Germinal center (tissue), 1 donor: ENCODE results near the gene LAMP1.
"Not testable (repeated sequence)": the region's sequence is repeated elsewhere in the genome, so short reads cannot be mapped to it uniquely, and the experiment has no call there.

Source experiments
- DNase-seq: peaks from one replicate; pipeline ENCODE4 v3.0.0; 2012; ENCODE audit warnings: mixed read lengths, low spot score

The LAMP1 gene

DNA sequence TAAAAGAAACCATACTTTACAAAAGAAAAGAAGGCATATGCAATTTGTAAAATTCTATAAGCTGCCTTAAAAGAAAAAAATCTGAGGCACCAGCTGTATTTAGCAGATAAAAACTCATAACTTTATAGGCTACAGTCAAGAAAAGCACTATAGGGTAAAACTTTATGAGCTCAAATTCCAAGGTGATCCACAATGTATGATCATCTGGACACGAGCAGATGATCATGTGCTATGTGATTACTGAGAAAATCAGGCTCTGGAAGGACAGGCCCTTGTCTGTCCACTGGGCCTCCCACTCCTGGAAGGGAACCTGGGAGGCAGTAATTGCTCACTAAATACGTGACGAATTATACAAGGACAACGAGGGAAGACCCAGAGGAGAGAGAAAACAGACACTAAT, 59.6 kb downstream of the LAMP1 start:
- DNase-seq, result no peak

DNA sequence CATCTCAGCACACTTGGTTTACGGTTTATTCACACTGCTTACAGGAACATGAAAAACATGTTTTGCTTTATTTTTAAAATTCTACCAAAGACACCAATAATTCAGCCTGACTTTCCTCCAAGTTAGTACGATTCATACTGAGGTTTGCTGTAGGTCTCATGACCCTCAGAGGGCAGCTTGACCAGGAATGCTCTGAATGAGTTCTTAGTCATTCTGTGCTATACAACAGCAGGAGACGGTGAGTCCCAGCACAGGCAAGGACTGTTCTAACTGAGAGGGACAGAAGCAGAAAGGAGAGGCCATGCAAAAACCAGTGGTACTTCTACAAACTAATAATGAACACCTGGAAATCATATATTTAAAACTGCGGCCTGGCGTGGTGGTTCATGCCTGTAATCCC, 60.5 kb downstream of the LAMP1 start:
- DNase-seq, result no peak

GRCh38 chr13:113358653-113359190, 61.7 kb downstream of the LAMP1 start:
- no peak for DNase-seq

GRCh38 chr13:113359571-113359970, 62.5 kb downstream of the LAMP1 start:
- DNase-seq, result no peak

GRCh38 chr13:113360446-113360845, 63.4 kb downstream of the LAMP1 start:
- no peak for DNase-seq

GRCh38 chr13:113361406-113361805, 64.4 kb downstream of the LAMP1 start:
- no peak for DNase-seq

DNA sequence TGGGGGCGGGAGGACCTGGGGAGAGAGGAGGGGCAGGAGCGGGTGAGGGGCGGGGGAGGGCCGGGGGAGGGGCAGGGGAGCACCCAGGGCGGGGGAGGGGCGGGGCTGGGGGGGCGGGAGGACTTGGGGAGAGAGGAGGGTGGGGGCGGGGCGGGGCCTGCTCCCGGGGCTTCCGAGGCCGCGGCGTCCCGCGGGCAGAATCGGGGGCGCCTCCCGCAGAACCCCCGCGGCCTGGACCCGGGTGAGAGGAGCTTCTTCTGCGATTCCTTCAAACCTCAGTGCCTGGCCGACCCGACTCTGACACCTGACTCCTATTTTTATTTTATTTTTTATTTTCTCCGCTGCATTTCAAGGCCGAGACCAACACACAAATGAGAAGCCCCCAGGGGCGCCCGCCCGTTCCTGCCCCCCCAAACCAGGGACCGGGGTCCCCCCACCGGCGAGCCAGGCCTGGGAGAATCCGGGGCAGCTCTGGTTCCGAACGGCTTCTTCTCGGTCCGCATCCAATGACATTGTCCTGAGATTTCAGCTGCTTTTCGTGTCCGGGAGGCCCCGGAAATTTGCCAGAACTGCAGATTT, 67.4 kb downstream of the LAMP1 start:
- DNase-seq, result peak; percentile 57

- DNase-seq, result no peak
Measured at GRCh38 chr13:113364901-113365582, 68.0 kb downstream of the LAMP1 start.

DNA sequence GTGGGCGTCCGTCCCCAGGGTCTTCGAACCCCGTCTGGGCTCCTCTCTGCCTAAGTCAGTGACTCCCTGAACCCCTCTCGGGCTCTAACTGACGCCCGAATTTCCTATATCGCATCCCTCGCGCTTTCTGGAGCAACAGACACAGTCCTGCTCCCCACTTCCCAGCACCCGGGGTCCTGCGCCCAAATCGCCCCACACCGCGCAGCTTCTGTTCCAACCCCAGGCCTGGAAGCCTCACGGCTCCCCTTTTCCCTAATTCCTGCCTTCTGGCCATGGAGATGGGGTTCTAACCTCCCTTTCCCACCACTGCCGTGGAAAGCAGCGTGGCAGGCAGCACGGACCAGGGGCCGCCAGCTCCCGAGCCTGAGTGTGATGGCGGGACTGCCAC, 68.5 kb downstream of the LAMP1 start:
- DNase-seq, result no peak

GRCh38 chr13:113365971-113366588, 69.0 kb downstream of the LAMP1 start:
- DNase-seq, result no peak

GRCh38 chr13:113367020-113367560, 70.1 kb downstream of the LAMP1 start:
- DNase-seq, result no peak

DNA sequence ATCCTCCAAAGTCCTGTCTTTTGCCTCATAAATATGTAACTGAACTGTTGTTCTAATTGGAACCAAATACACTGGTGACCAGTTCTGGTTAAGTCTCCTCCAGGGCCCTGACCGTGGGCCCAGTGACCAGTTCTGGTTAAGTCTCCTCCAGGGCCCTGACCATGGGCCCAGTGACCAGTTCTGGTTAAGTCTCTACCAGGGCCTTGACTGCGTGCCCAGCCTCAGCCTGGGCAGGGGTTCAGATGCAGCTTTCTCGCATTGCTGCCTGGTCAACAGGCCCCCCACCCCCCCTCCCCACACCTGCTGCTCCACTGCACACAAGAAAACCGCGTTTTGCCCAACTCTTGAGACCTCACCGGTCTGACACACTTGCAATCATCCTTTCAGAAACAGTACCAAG, 70.7 kb downstream of the LAMP1 start:
- no peak for DNase-seq

DNA sequence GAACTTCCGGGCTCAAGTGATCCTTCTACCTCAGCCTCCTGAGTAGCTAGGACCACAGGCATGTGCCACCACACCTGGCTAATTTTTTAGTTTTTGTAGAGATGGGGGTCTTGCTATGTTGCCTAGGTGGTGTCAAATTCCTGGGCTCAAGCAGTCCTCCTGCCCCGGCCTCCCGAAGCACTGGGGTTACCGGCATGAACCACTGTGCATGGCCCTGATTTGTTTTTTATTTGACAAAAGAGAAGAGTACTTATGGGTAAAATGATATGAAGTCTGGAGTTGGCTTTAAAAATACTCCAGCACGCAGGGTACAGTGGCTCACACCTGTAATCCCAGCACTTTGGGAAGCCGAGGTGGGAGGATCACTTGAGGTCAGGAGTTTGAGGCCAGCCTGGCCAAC, 71.3 kb downstream of the LAMP1 start:
- not testable (repeated sequence) for DNase-seq

DNA sequence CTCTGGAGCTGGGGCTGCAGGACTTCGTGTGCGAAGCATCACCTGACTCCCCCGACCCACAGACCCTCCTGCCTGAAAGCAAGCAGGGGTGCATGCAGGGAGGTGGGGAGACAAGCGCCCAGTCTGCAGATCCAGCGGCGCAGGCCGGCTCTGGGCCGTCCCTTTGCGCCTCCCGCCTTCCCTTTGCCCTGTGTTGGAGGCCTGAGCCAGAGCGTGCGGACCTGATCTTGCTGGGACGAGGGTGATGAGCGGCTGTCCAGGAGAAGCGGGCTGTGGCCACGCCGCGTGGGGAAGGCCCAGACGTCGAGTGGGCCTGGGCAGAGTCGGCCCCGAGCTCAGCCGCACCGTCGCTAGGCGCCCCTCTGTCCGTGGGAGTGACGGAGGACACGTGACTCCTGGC, 72.2 kb downstream of the LAMP1 start:
- no peak for DNase-seq

GRCh38 chr13:113369881-113370280, 72.8 kb downstream of the LAMP1 start:
- DNase-seq, result no peak

GRCh38 chr13:113371061-113371460, 74.0 kb downstream of the LAMP1 start:
- no peak for DNase-seq

GRCh38 chr13:113371701-113372100, 74.7 kb downstream of the LAMP1 start:
- not testable (repeated sequence) for DNase-seq
